K562 (cell line): Measurements from ENCODE around the gene PLCB3. TPM values are rescaled to one million over a fixed set of nuclear protein-coding genes. Genes with fewer than 3 reads are reported as not detected.

Source experiments
- L3MBTL2 ChIP-seq: fragments of 450-650 bp; IDR thresholded peaks from 2 replicates; pipeline ENCODE4 v1.6.1; 2016; ENCODE audit warnings: mild to moderate bottlenecking, moderate library complexity
- NRF1 ChIP-seq, 2 experiments: fragments of 450-650 bp; IDR thresholded peaks in 1 of 2; conservative IDR thresholded peaks in 1 of 2; 2 replicates each; pipeline ENCODE4 v1.6.1; 2014; ENCODE audit warnings: mild to moderate bottlenecking in 2 of 2
- PTRF ChIP-seq: fragments of 450-650 bp; IDR thresholded peaks from 2 replicates; pipeline ENCODE4 v1.6.1; 2016; ENCODE audit warnings: mild to moderate bottlenecking, missing genetic modification characterization, missing compliant biosample characterization
- RFX7 ChIP-seq: fragments of 250-450 bp; sonication (Bioruptor Pico); IDR thresholded peaks from 2 replicates; pipeline ENCODE4 v1.5.1; 2021; ENCODE audit warnings: mild to moderate bottlenecking
- SIN3A ChIP-seq, 2 experiments: fragments of 150-350 bp in 1 of 2; IDR thresholded peaks; 2 replicates each; pipeline ENCODE4 v1.6.1; 2011 to 2016; ENCODE audit warnings: borderline replicate concordance in 2 of 2, low read depth in 2 of 2, low read length in 2 of 2, mild to moderate bottlenecking in 2 of 2, moderate library complexity in 2 of 2; ENCODE audit not compliant: control insufficient read depth in 1 of 2
- STAT5A ChIP-seq: IDR thresholded peaks from 2 replicates; pipeline ENCODE4 v1.6.1; 2012; ENCODE audit warnings: low read length, inconsistent platforms, borderline replicate concordance
- SUPT5H ChIP-seq: fragments of 450-650 bp; IDR thresholded peaks from 2 replicates; pipeline ENCODE4 v1.6.1; 2016
- THRAP3 ChIP-seq: fragments of 450-650 bp; IDR thresholded peaks from 2 replicates; pipeline ENCODE4 v1.6.1; 2016; ENCODE audit warnings: mild to moderate bottlenecking, inconsistent platforms, borderline replicate concordance
- ZFP30 ChIP-seq: fragments of 250-450 bp; sonication (Bioruptor Pico); IDR thresholded peaks from 2 replicates; pipeline ENCODE4 v1.8.0; 2022; ENCODE audit warnings: moderate library complexity, mild to moderate bottlenecking, inconsistent platforms, borderline replicate concordance
- ZFP36 ChIP-seq: fragments of 150-350 bp; IDR thresholded peaks from 2 replicates; pipeline ENCODE4 v1.6.1; 2018; ENCODE audit warnings: low read length, low read depth; ENCODE audit not compliant: partially characterized antibody
- ZNF431 ChIP-seq: sonication (generic); formaldehyde crosslinking; IDR thresholded peaks from 2 replicates; pipeline ENCODE4 v1.8.0; 2022; ENCODE audit warnings: mild to moderate bottlenecking, missing genetic modification reagents
- polyA plus RNA-seq, 8 experiments: library from polyadenylated mRNA; depleted of rRNA in 4 of 8; stranded (reverse) in 5 of 8; unstranded in 3 of 8; fragments of >200 nt; fragmentation: Nextera tagmentation in 2 of 8; fragmentation: Illumina TruSeq in 1 of 8; extraction: Ambion mirVana in 2 of 8; extraction: Trizol in 1 of 8; gene quantifications; 2 replicates each; pipeline versions ENCODE4 v1.2.1 to v1.2.3, GENCODE V29; 2011 to 2014; ENCODE audit warnings: inconsistent platforms in 1 of 8, missing spikeins in 1 of 8
- total RNA-seq, 7 experiments: library from RNA; depleted of rRNA in 6 of 7; stranded (reverse); fragments of >200 nt in 6 of 7; fragmentation: Illumina TruSeq in 2 of 7; extraction: Trizol in 2 of 7; gene quantifications; 2 replicates each; pipeline versions ENCODE4 v1.2.1 to v1.2.3, GENCODE V29; 2011 to 2021; ENCODE audit warnings: low replicate concordance in 1 of 7
- TF ChIP-seq, protein P1 (sequence below): sonication (generic); formaldehyde crosslinking; IDR thresholded peaks from 2 replicates; pipeline ENCODE4 v1.8.0; 2023; ENCODE audit warnings: mild to moderate bottlenecking, missing genetic modification reagents
- TF ChIP-seq, protein P2 (sequence below): fragments of 250-450 bp; sonication (Bioruptor Pico); IDR thresholded peaks from 2 replicates; pipeline ENCODE4 v1.5.0; 2020; ENCODE audit warnings: mild to moderate bottlenecking, borderline replicate concordance
- TF ChIP-seq, protein P3 (sequence below): sonication (generic); formaldehyde crosslinking; IDR thresholded peaks from 2 replicates; pipeline ENCODE4 v1.8.1; 2023; ENCODE audit warnings: mild to moderate bottlenecking, missing genetic modification reagents, moderate library complexity
- TF ChIP-seq, protein P4 (sequence below): sonication (generic); formaldehyde crosslinking; IDR thresholded peaks from 2 replicates; pipeline ENCODE4 v1.8.0; 2022; ENCODE audit warnings: missing genetic modification reagents, mild to moderate bottlenecking, borderline replicate concordance
- TF ChIP-seq, protein P5 (sequence below): fragments of 450-650 bp; IDR thresholded peaks from 2 replicates; pipeline ENCODE4 v1.6.1; 2016

Gene PLCB3
- total and polyA plus RNA-seq, 9 of the 15 experiments (the other 6 are each of a cell fraction or from before 2014, with no cell fraction given) = 0.31 to 44.8 (median 14.6) TPM

DNA sequence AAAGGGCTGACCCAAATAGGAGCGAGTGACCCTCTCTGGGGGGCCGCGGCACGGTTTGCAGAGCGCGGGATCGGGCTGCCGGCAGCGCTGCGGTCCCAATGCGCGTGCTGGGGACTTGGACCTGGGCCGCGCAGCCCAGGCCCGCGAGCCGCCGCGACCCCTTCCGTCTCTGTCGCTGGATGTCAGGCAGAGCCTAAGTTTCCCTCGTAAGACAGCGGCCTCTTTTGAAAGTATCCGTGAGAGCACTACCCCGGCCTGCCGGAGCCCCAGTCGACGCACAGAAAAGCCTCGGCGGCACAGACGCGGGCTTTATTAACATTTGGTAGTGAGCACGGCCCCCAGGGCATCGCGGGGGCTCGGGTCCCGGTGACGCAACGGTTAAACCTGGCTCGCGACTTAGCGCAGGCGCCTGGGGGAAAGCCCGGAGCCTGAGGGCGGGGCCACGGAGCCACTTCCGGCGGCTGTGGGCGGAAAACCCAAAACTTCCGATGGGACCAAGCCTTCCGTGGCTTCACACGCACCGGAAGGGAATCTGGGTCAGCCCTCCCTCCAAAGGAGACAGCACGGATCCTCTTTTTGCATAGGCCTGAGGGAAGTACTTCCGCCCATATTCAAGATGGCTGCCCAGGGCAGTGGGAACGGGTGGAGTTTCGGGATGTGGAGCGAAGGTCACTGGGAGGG, 18.4 kb downstream of the PLCB3 start (continued):
- TF ChIP-seq, protein P1, sequence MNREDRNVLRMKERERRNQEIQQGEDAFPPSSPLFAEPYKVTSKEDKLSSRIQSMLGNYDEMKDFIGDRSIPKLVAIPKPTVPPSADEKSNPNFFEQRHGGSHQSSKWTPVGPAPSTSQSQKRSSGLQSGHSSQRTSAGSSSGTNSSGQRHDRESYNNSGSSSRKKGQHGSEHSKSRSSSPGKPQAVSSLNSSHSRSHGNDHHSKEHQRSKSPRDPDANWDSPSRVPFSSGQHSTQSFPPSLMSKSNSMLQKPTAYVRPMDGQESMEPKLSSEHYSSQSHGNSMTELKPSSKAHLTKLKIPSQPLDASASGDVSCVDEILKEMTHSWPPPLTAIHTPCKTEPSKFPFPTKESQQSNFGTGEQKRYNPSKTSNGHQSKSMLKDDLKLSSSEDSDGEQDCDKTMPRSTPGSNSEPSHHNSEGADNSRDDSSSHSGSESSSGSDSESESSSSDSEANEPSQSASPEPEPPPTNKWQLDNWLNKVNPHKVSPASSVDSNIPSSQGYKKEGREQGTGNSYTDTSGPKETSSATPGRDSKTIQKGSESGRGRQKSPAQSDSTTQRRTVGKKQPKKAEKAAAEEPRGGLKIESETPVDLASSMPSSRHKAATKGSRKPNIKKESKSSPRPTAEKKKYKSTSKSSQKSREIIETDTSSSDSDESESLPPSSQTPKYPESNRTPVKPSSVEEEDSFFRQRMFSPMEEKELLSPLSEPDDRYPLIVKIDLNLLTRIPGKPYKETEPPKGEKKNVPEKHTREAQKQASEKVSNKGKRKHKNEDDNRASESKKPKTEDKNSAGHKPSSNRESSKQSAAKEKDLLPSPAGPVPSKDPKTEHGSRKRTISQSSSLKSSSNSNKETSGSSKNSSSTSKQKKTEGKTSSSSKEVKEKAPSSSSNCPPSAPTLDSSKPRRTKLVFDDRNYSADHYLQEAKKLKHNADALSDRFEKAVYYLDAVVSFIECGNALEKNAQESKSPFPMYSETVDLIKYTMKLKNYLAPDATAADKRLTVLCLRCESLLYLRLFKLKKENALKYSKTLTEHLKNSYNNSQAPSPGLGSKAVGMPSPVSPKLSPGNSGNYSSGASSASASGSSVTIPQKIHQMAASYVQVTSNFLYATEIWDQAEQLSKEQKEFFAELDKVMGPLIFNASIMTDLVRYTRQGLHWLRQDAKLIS (CRISPR knock-in tag) = peak; percentile 91; the same call in 1 of the 2 replicates
- TF ChIP-seq, protein P2, sequence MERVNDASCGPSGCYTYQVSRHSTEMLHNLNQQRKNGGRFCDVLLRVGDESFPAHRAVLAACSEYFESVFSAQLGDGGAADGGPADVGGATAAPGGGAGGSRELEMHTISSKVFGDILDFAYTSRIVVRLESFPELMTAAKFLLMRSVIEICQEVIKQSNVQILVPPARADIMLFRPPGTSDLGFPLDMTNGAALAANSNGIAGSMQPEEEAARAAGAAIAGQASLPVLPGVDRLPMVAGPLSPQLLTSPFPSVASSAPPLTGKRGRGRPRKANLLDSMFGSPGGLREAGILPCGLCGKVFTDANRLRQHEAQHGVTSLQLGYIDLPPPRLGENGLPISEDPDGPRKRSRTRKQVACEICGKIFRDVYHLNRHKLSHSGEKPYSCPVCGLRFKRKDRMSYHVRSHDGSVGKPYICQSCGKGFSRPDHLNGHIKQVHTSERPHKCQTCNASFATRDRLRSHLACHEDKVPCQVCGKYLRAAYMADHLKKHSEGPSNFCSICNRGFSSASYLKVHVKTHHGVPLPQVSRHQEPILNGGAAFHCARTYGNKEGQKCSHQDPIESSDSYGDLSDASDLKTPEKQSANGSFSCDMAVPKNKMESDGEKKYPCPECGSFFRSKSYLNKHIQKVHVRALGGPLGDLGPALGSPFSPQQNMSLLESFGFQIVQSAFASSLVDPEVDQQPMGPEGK (CRISPR knock-in tag) = no peak
- TF ChIP-seq, protein P3, sequence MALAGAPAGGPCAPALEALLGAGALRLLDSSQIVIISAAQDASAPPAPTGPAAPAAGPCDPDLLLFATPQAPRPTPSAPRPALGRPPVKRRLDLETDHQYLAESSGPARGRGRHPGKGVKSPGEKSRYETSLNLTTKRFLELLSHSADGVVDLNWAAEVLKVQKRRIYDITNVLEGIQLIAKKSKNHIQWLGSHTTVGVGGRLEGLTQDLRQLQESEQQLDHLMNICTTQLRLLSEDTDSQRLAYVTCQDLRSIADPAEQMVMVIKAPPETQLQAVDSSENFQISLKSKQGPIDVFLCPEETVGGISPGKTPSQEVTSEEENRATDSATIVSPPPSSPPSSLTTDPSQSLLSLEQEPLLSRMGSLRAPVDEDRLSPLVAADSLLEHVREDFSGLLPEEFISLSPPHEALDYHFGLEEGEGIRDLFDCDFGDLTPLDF = peak; percentile 66
- TF ChIP-seq SUPT5H = peak; percentile 26
- TF ChIP-seq L3MBTL2 = peak; percentile 63; the same call in 1 of the 2 replicates
- TF ChIP-seq, protein P4, sequence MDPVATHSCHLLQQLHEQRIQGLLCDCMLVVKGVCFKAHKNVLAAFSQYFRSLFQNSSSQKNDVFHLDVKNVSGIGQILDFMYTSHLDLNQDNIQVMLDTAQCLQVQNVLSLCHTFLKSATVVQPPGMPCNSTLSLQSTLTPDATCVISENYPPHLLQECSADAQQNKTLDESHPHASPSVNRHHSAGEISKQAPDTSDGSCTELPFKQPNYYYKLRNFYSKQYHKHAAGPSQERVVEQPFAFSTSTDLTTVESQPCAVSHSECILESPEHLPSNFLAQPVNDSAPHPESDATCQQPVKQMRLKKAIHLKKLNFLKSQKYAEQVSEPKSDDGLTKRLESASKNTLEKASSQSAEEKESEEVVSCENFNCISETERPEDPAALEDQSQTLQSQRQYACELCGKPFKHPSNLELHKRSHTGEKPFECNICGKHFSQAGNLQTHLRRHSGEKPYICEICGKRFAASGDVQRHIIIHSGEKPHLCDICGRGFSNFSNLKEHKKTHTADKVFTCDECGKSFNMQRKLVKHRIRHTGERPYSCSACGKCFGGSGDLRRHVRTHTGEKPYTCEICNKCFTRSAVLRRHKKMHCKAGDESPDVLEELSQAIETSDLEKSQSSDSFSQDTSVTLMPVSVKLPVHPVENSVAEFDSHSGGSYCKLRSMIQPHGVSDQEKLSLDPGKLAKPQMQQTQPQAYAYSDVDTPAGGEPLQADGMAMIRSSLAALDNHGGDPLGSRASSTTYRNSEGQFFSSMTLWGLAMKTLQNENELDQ (CRISPR knock-in tag) = no peak; the same call in 1 of the 2 replicates
- peak; percentile 95 to 96 for TF ChIP-seq NRF1 (conservative IDR thresholded peaks at IDR 0.05 in 1 of 2, IDR thresholded peaks at IDR 0.05 in 1 of 2)
- peak; percentile 60; the same call in 1 of the 2 replicates for TF ChIP-seq ZFP30 (CRISPR knock-in tag)
- TF ChIP-seq ZNF431 (CRISPR knock-in tag) = no peak
- TF ChIP-seq ZFP36 = no peak
- TF ChIP-seq, protein P5, sequence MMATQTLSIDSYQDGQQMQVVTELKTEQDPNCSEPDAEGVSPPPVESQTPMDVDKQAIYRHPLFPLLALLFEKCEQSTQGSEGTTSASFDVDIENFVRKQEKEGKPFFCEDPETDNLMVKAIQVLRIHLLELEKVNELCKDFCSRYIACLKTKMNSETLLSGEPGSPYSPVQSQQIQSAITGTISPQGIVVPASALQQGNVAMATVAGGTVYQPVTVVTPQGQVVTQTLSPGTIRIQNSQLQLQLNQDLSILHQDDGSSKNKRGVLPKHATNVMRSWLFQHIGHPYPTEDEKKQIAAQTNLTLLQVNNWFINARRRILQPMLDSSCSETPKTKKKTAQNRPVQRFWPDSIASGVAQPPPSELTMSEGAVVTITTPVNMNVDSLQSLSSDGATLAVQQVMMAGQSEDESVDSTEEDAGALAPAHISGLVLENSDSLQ = peak; percentile 74
- no peak for TF ChIP-seq PTRF (tag)
- no peak for TF ChIP-seq RFX7 (CRISPR knock-in tag)
- no peak; the same call in 1 of the 2 replicates for TF ChIP-seq STAT5A
- no peak; a peak in 2 of 4 replicates for TF ChIP-seq SIN3A (IDR thresholded peaks at IDR 0.05; ENCODE audit: borderline replicate concordance in 2 of 2, control insufficient read depth in 1 of 2, low read depth in 2 of 2, low read length in 2 of 2)
- TF ChIP-seq THRAP3 = no peak
